HG03135 (cell line): ENCODE data around the gene TCF4.

ENCODE experiments used
- ATAC-seq: cut with Tn5 transposase; IDR thresholded peaks from one replicate; pipeline ENCODE4 v1.9.1; 2021; ENCODE audit warnings: mild to moderate bottlenecking, moderate library complexity; ENCODE audit not compliant: unreplicated experiment

Gene TCF4

GRCh38 chr18:55588111-55588869, at the start of gene TCF4:
TSS of gene TCF4 (minus strand) at chr18:55588192. CDS start at chr18:55587116, 1,076 bp downstream.
- ATAC-seq, result no peak

- no peak for ATAC-seq
These were observed 49.2 kb upstream of the TCF4 start for GRCh38 chr18:55637204-55637603.

- no peak for ATAC-seq
These were observed 47.4 kb upstream of the TCF4 start for GRCh38 chr18:55635439-55635838.

- no peak for ATAC-seq
These were observed 46.6 kb upstream of the TCF4 start for GRCh38 chr18:55634545-55634944.

GRCh38 chr18:55633032-55633431, 45.0 kb upstream of the TCF4 start:
- no peak for ATAC-seq

- ATAC-seq, result no peak
These were observed 41.1 kb upstream of the TCF4 start for GRCh38 chr18:55629133-55629532.

- ATAC-seq, result no peak
These were observed 39.0 kb upstream of the TCF4 start for GRCh38 chr18:55627007-55627406.

GRCh38 chr18:55625901-55626300, 37.9 kb upstream of the TCF4 start:
- no peak for ATAC-seq

- no peak for ATAC-seq
These were observed 35.6 kb upstream of the TCF4 start for GRCh38 chr18:55623626-55624025.

- no peak for ATAC-seq
These were observed 22.5 kb upstream of the TCF4 start for GRCh38 chr18:55610506-55610905.

GRCh38 chr18:55609160-55609825, 21.3 kb upstream of the TCF4 start:
- ATAC-seq, result no peak

GRCh38 chr18:55608497-55608896, 20.5 kb upstream of the TCF4 start:
- ATAC-seq, result no peak

- no peak for ATAC-seq
These were observed 19.8 kb upstream of the TCF4 start for GRCh38 chr18:55607773-55608172.

GRCh38 chr18:55605733-55606338, 17.8 kb upstream of the TCF4 start:
- peak; percentile 71 for ATAC-seq

GRCh38 chr18:55603775-55604174, 15.8 kb upstream of the TCF4 start:
- ATAC-seq, result no peak

GRCh38 chr18:55593888-55594287, 5.9 kb upstream of the TCF4 start:
- no peak for ATAC-seq

- no peak for ATAC-seq
These were observed 4.6 kb upstream of the TCF4 start for GRCh38 chr18:55592572-55592971.

GRCh38 chr18:55592106-55592505, 4.1 kb upstream of the TCF4 start:
- ATAC-seq, result no peak

- ATAC-seq, result peak; percentile 81
These were observed 1.8 kb upstream of the TCF4 start for GRCh38 chr18:55589625-55590291.

GRCh38 chr18:55588870-55589595, 1.0 kb upstream of the TCF4 start:
- ATAC-seq, result no peak
